ENCODE data around the gene CASZ1. TPM values are rescaled to one million over a fixed set of nuclear protein-coding genes. Genes with fewer than 3 reads are reported as not detected.

Gene CASZ1
- total RNA-seq, 6 experiments from 2014 or later: 0.14 to 0.67 (median 0.43) TPM

GRCh38 chr1:10588640-10589039 is 207.8 kb downstream of the CASZ1 start:
- Mint-ChIP-seq H3K4me1 (ENCODE audit: low read depth) (peaks cover 6% of the 10 kb centered on the region; the same call in 1 of the 2 replicates), H3K36me3 (ENCODE audit: low read depth) (peaks cover 15% of the 10 kb centered on the region), H3K9me3 (no peaks in the 10 kb centered on the region), H3K27ac (no peak overlapping the region), H3K4me3 (no peak overlapping the region), H3K27me3 (ENCODE audit: insufficient read depth) (peaks cover 4% of the 10 kb centered on the region)
- no peak for TF ChIP-seq CTCF (IDR thresholded peaks at IDR 0.05)
- no peak for DNase-seq

Other genes starting within 250 kb of the CASZ1 start
- gene TARDBP, start 216.0 kb upstream of the CASZ1 start, total RNA-seq (2021; fragmentation: NEBNext Ultra II Directional; extraction: Animal tissue kit (Norgen Biotek cat#: 25700)): 100 to 1,000 TPM; 133 to 178 (median 171) TPM